Subcutaneous abdominal adipose tissue (tissue), 5 donors: ENCODE results near the gene USP40.

Experiments
- H3K27ac ChIP-seq: one replicate; pipeline ENCODE4 v1.7.0; 2013; ENCODE audit warnings: low read depth, mild to moderate bottlenecking, inconsistent platforms, low read length, moderate library complexity
- H3K27me3 ChIP-seq, 5 donors: one replicate each; pipeline ENCODE4 v1.7.0; 2013; ENCODE audit warnings: low read length in 5 of 5, inconsistent platforms in 1 of 5; ENCODE audit not compliant: control insufficient read depth in 5 of 5, insufficient read depth in 4 of 5
- H3K36me3 ChIP-seq, 5 donors: one replicate each; pipeline ENCODE4 v1.7.0; 2013; ENCODE audit warnings: low read length in 5 of 5; ENCODE audit not compliant: control insufficient read depth in 5 of 5, insufficient read depth in 5 of 5
- H3K4me1 ChIP-seq, 5 donors: one replicate each; pipeline ENCODE4 v1.7.0; 2013; ENCODE audit warnings: low read length in 5 of 5, mild to moderate bottlenecking in 3 of 5, moderate library complexity in 1 of 5; ENCODE audit not compliant: control insufficient read depth in 5 of 5, insufficient read depth in 5 of 5
- H3K4me3 ChIP-seq, 5 donors: one replicate each; pipeline ENCODE4 v1.7.0; 2013; ENCODE audit warnings: low read length in 5 of 5, low read depth in 1 of 5
- H3K9ac ChIP-seq, 5 donors: one replicate each; pipeline ENCODE4 v1.7.0; 2013; ENCODE audit warnings: low read length in 5 of 5, mild to moderate bottlenecking in 4 of 5, moderate library complexity in 3 of 5
- H3K9me3 ChIP-seq, 5 donors: one replicate each; pipeline ENCODE4 v1.7.0; 2013; ENCODE audit warnings: low read length in 5 of 5; ENCODE audit not compliant: control insufficient read depth in 5 of 5
- donor health status: healthy.
- donor health status: healthy.
- donor health status: healthy.
- donor health status: healthy.
- donor health status: healthy.

Gene USP40

GRCh38 chr2:233487748-233488345 lies 78.7 kb downstream of the USP40 start:
- peaks cover 33 to 91% (median 75%) of the 10 kb centered on the region in 5 donors for H3K36me3 ChIP-seq
- H3K4me1 ChIP-seq, result peaks cover 0 to 5% (median 4%) of the 10 kb centered on the region in 5 donors
- H3K9me3 ChIP-seq, result no peaks in the 10 kb centered on the region
- no peak overlapping the region for H3K4me3 ChIP-seq
- no peaks in the 10 kb centered on the region for H3K27me3 ChIP-seq
- H3K27ac ChIP-seq, result no peak overlapping the region
- H3K9ac ChIP-seq, result no peak overlapping the region

DNA sequence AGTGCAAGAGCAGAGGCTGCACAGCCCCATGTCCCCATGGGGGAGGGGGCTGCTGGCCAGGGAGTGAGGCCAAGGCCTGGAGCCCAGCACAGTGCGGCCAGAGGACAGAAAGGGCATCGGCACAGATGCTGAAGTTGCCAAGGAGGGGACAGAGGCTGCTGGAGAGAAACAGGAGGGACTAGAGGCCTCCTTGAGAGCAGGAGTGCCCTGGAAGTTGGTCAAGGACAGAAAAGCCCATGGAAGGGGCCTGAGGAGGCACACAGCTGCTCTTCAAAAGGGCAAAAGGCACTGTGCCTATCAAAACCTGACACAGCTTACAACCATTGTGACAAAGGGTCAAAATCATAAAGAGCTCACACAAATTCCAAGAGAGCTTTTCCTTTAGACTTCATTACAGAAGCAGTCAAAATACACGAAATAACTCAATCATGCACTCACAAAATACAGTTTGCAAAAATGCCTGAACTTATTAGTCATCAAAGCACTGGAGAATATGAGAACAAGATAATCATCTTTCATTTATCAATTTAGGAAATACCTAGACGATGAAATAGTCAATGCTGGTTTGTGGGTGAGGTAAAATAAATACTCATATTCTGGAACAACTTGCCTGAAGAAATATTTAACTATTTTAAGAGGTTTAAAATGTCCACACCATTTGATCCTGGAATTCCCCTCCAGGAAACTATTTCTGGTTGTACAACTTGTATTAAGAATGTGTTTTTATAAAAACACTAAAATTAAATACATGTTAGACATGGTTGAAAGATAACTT lies 79.6 kb downstream of the USP40 start:
- peaks cover 0 to 5% (median 4%) of the 10 kb centered on the region in 5 donors for H3K4me1 ChIP-seq
- H3K4me3 ChIP-seq, result no peak overlapping the region
- H3K27ac ChIP-seq, result no peak overlapping the region
- no peaks in the 10 kb centered on the region for H3K27me3 ChIP-seq
- peaks cover 27 to 92% (median 75%) of the 10 kb centered on the region in 5 donors for H3K36me3 ChIP-seq
- no peak overlapping the region for H3K9ac ChIP-seq
- no peaks in the 10 kb centered on the region for H3K9me3 ChIP-seq

DNA sequence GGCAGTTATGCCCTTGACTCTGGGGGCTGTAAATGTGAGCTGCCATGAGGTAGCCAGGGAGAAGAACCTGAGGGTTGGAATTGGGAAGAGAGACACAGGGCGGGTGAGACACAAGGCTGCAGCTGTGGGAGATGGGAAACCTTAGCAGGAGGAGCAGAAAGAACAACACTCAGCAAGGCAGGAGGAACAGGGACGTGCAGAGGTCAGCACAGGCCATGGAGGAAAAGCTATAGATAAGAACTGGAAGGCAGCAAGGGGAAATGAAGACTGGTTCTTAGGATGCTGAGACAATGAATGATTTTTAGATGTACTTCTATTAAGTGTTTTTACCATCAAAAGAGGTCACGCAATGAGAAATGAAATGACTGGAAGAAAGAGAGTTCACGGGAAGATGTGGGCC lies 80.2 kb downstream of the USP40 start:
- no peak overlapping the region for H3K27ac ChIP-seq
- no peaks in the 10 kb centered on the region for H3K9me3 ChIP-seq
- no peak overlapping the region for H3K4me3 ChIP-seq
- peaks cover 0 to 9% (median 4%) of the 10 kb centered on the region in 5 donors for H3K4me1 ChIP-seq
- no peaks in the 10 kb centered on the region for H3K27me3 ChIP-seq
- peaks cover 22 to 92% (median 76%) of the 10 kb centered on the region in 5 donors for H3K36me3 ChIP-seq
- H3K9ac ChIP-seq, result no peak overlapping the region

GRCh38 chr2:233485726-233486125 lies 80.9 kb downstream of the USP40 start:
- H3K27me3 ChIP-seq, result no peaks in the 10 kb centered on the region
- no peaks in the 10 kb centered on the region for H3K9me3 ChIP-seq
- no peak overlapping the region for H3K4me3 ChIP-seq
- no peak overlapping the region for H3K27ac ChIP-seq
- H3K4me1 ChIP-seq, result peaks cover 0 to 10% (median 4%) of the 10 kb centered on the region in 5 donors
- H3K36me3 ChIP-seq, result peaks cover 22 to 90% (median 74%) of the 10 kb centered on the region in 5 donors
- no peak overlapping the region for H3K9ac ChIP-seq

DNA sequence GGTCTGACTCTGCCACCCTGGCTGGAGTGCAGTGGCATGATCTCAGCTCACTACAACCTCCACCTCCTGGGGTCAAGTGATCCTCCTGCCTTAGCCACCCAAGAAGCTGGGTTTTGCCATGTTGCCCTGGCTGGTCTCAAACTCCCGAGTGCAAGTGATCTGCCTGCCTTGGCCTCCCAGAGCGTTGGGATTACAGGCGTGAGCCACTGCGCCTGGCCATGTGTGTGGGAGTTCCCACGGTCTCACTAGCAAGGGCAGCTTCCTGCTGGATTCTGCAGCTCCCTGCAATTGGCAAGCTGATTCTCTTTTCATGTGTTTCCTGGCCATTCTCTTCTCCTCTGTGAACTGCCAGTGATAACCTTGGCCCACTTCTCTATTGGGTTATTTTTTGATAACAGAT lies 84.0 kb downstream of the USP40 start:
- Histone ChIP-seq H3K9ac (no peak overlapping the region), H3K4me1 (peaks cover 0 to 16% (median 4%) of the 10 kb centered on the region in 5 donors), H3K36me3 (peaks cover 13 to 93% (median 84%) of the 10 kb centered on the region in 5 donors), H3K27ac (no peak overlapping the region), H3K4me3 (no peak overlapping the region), H3K9me3 (no peaks in the 10 kb centered on the region), H3K27me3 (no peaks in the 10 kb centered on the region)

DNA sequence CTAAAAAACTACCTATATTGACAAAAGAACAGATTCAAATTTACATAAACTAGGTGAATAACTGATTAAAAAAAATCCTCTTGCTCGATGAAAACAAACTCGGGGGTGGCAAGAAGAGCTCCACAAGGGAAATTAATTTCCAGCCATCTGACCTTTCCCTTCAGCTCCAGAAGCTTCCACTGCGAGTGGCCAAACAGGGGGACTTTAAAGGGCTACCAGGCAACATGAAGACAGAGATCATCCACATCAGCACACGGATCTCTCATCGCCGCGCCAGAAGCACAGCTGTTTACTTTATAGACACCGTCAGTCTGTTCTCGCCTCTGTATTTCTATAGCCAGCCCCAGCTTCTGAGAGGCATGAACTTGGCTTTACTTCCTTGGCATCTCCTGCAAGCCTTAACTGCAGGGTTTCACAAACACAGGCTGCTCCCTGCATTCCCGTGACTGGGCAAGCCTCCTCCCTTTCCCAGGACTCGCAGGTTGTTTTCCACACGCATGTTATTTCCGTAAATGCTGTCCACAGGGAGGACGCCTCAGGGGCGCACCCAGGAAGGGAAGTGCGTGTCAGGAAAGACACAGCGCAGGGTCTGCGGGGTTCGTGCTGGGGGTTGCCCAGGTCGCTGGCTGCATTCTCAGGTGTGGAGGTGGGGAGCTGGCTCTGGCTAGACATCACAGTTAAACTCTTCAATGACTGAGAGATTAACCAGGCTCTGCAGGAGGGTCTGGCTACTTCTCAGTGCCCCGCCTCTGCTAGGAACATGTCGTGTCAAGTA lies 85.0 kb downstream of the USP40 start:
- Histone ChIP-seq H3K4me3 (no peak overlapping the region), H3K9ac (no peak overlapping the region), H3K27me3 (no peaks in the 10 kb centered on the region), H3K27ac (no peak overlapping the region), H3K9me3 (no peaks in the 10 kb centered on the region), H3K4me1 (peaks cover 0 to 12% (median under 1%) of the 10 kb centered on the region in 5 donors), H3K36me3 (peaks cover 13 to 98% (median 93%) of the 10 kb centered on the region in 5 donors)

DNA sequence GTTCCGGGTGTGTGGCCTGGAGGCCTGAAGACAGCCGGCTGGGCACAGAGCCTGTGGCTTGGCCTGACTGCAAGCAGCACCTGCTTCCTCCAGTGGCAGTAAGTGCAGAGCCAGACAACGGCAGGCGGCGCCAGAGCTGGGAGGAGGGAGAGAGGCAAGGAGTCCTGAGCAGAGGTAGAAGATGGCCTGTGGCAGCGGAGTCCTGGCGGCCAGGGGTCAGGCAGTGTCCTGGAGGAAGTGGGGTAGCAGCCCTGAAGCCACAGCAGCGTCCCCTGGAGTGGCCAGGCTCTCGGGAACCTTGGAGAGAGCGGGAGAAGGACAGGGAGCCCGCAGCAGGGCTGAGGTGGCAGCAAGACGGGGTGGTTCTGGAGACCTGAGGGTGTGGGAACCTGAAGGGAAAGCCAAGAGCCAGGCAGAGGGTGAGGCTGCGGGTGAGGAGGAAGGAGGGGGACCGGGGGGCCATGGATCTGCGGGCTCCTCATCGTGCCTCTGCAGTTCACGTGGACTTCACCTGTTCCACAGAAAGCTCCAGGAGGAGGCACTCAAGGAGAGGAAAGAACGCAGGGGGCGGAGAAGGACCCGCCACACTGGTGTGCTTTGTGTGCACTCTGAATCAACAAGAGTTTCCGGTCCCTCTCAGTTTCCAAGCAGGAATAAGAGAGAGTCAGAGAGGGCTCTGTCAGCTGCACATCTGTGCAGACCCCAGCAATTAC lies 85.9 kb downstream of the USP40 start:
- Histone ChIP-seq H3K9ac (no peak overlapping the region), H3K27ac (no peak overlapping the region), H3K27me3 (no peaks in the 10 kb centered on the region), H3K4me1 (peaks cover 0 to 12% (median 0%) of the 10 kb centered on the region in 5 donors), H3K36me3 (peaks cover 13 to 98% (median 94%) of the 10 kb centered on the region in 5 donors), H3K9me3 (no peaks in the 10 kb centered on the region), H3K4me3 (no peak overlapping the region)

- no peak overlapping the region for H3K27ac ChIP-seq
- H3K36me3 ChIP-seq, result peaks cover 6 to 93% (median 86%) of the 10 kb centered on the region in 5 donors
- H3K9ac ChIP-seq, result no peak overlapping the region
- no peaks in the 10 kb centered on the region for H3K9me3 ChIP-seq
- no peaks in the 10 kb centered on the region for H3K27me3 ChIP-seq
- peaks cover 0 to 12% (median 0%) of the 10 kb centered on the region in 5 donors for H3K4me1 ChIP-seq
- H3K4me3 ChIP-seq, result no peak overlapping the region
Measured at GRCh38 chr2:233479616-233480489, 86.7 kb downstream of the USP40 start.
